NCI-H128 (cell line): ENCODE data around the gene GRIN2D.

Experiments used
- DNase-seq: peaks from one replicate; lab custom pipeline; 2025; ENCODE audit not compliant: unreplicated experiment; lab: John Stamatoyannopoulos, UW

The GRIN2D gene

DNA sequence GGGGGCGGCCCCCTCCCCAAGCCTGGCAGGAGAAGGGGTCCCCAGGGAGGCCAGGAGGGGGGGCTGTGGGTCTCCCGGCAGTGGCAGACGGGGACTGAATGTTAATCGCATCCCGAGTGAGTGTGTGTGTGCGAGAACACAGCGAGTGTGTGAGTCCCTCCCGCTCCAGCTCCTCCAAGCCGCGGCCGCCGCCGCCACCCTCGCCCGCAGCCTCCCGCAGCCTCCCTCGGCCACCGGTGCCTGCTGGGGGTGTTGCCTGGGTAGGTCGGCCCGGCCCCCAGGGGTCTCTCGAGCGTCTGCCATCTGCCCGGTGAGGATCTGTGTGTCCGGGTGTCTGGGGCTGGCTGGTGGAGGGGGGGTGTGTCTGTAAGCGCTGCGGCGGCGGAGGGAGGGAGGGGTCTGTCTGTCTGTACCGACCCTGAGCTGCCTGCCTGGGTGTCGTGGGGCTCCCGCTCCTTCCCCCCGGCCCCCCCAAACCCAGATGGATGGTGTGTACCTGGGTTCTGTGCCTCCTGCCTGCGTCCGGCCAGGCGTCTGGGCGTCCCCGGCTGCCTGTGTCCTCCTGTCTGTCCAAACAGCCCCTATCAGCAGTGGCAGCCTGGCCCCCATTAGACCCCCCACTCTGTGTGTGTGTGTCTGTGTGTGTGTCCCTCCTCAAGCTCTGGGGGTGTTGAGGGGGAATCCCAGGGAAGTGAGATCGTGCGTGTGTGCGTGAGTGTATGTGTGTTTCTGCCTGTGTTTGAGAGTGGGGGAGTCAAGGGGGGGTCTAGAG is at the start of gene GRIN2D:
GRIN2D (plus strand) TSS at position 110 of the 772 bp plus-strand sequence. CDS start 4,725 bp downstream, outside the sequence.
- DNase-seq: no peak

DNA sequence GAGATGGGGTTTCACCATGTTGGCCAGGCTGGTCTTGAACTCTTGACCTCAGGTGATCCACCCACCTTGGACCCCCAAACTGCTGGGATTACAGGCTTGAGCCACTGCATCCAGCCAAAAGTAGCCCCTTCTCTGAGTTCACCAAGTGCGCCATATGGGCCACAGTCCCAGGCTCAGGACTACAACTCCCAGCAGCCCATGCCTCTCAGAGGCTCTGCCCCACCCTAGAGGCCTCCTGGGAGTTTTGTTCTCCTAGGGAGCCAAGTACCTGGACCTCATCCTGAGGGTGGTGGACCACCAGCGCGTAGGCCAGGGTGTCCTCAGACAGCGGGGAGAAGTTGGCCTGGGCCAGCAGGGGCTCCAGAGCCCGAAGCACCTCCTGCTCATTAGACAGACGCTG is 48.6 kb upstream of the GRIN2D start:
- DNase-seq: no peak

DNA sequence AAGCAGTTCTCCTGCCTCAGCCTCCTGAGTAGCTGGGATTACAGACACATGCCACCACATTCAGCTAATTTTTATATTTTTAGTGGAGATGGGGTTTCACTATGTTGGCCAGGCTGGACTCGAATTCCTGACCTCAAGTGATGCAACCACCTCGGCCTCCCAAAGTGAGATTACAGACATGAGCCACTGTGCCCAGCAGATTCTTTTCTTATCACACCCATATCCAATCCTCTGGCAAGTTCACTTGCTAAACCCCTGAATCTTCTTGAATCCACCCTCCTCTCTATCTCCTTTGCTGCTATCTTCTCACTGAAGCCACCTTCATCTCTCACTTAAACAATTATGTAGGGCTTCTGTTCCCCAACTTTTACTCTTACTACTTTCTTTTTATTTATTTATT is 47.3 kb upstream of the GRIN2D start:
- DNase-seq: no peak

- DNase-seq: no peak
These were observed 45.4 kb upstream of the GRIN2D start for GRCh38 chr19:48348045-48348444.

DNA sequence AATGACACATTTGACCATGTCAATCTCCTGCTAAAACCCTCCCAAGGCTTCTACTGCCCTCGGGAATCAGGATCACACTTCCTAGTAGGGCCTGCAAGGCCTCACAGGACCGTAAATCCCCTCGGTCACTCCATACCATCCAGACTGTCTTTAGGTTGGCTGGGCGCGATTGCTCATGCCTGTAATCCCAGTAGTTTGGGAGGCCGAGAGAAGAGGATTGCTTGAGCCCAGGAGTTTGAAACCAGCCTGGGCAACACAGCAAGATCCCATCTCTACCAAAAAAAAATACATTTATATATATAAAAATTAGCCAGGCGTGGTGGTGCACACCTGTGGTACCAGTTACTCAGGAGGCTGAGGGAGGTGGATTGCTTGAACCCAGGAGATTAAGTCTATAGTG is 44.7 kb upstream of the GRIN2D start:
- no peak for DNase-seq

- no peak for DNase-seq
These were observed 42.6 kb upstream of the GRIN2D start for GRCh38 chr19:48350856-48351255.

GRCh38 chr19:48351341-48351752 is 42.1 kb upstream of the GRIN2D start:
- no peak for DNase-seq

DNA sequence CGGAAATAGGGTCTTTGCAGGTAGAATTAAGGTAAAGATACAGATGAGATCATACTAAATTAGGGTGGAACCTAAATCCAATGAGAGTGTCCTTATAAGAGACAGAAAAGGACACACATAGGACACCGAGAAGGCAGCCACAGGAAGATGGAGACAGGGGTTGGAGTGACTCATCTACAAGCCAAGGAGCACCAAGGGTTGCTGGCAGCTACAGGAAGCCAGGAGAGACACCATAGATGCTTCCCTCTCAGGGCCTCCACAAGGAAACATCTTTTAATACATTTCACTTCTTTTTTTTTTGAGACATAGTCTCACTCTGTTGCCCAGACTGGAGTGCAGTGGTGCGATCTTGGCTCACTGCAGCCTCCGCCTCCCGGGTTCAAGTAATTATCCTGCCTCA is 39.8 kb upstream of the GRIN2D start:
- DNase-seq: no peak

DNA sequence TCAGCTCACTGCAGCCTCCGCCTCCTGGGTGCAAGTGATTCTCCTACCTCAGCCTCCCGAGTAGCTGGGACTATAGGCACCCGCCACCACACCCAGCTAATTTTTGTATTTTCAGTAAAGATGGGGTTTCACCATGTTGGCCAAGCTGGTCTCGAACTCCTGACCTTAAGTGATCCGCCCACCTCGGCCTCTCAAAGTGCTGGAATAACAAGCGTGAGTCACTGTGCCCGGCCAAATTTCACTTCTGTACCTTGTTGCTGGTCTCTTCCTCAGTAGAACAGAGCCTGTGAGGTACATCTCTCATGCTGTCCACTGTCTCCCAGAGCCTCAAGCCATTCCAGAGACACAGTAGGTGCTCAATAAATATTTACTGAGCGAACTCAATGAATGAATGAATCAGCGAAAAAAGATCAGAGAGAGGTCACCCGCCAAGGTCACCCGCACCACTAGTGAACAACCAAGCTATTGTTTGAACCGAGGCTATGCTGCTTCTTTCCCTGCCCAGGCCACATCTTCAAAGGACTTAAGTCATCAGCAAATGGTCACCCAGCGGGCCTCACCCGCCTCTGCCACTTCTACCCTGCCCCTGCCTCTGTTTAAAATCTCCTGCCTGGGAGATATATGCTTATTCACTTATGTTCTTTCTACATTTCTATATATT is 39.0 kb upstream of the GRIN2D start:
- no peak for DNase-seq

- DNase-seq: no peak
These were observed 38.0 kb upstream of the GRIN2D start for GRCh38 chr19:48355365-48355954.

DNA sequence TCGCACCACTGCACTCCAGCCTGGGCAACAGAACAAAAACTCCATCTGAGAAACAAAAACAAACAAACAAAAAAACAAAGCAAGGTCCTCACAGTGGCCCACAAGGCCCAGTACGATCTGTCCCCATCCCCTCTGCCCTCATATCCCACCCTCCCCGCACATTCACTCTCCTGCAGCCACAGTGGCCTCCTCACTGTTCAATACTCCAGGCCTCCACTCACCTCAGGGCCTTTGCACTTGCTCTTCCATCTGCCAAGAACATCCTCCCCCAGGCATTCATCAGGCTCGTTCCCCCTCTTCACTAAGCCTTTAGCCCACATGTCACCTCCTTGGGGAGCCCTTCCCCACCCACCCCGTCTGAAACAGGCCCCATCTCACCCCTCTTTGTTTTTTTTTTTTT is 34.3 kb upstream of the GRIN2D start:
- DNase-seq: no peak

DNA sequence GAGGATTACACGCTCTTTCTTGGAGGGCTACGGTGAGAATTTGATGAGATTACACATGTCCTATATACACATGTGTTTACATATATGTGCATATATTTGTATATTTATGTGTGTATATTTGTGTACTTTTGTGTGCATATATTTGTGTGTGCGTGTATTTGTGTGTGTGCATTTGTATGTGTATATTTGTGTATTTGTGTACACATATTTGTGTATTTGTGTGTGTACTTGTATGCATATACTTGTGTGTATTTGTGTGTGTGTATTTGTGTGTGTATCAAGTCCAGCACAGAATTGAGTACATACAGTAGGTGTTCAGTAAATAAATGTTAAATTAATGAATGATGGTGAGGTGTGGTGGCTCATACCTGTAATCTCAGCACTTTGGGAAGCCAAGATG is 31.6 kb upstream of the GRIN2D start:
- no peak for DNase-seq

DNA sequence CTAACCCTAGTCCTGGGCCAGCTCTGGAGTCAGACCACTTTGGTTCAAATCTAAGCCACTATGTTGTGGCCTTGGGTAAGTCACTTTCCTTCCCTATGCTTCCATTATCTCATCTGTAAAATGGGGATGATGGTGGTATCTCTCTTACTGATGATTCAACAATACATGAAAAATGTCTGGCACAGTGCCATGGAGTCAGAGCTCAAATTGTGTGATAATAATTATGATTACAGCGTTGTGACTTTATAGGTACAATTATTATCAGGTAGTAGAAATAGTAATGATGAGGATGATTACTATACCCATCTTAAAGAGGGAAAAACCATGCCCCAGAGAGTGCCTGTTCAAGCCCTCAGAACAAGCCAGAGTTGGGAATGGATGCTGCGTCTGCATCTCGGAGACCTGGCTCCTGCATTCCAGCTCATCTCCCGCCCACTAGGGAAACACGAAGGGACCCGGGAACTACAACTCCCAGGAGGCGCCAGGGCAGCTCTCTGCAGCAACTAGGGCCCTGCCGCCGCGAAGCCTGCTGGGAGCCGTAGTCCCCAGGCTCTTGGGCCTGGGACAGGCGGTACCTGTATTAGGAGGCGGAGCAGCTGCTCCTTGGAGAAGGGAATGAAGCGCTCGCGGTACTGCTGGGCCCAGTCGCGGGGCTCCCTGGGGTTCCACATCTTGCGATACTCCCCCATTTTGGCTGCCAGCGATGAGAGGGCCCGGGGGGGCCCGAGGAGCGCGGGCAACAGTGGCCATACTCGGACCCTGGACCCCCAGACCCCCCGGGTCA is 30.6 kb upstream of the GRIN2D start:
- DNase-seq: peak; percentile 91

DNA sequence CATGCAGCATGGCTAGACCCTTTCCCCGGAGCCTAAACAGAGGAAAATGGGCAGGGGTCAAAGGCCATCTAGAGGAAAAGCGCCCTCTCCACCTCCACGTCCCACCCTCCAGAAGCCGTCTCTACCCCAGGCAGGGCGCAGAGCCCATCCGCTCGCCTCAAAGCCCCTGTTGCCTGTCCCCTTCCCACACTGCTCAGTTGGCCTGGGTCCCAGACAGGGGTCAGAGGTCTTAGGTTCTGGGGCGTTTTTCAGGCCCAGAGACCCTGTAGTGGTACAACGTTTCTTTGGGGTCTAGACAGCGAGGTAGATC is 30.0 kb upstream of the GRIN2D start:
- DNase-seq: no peak

DNA sequence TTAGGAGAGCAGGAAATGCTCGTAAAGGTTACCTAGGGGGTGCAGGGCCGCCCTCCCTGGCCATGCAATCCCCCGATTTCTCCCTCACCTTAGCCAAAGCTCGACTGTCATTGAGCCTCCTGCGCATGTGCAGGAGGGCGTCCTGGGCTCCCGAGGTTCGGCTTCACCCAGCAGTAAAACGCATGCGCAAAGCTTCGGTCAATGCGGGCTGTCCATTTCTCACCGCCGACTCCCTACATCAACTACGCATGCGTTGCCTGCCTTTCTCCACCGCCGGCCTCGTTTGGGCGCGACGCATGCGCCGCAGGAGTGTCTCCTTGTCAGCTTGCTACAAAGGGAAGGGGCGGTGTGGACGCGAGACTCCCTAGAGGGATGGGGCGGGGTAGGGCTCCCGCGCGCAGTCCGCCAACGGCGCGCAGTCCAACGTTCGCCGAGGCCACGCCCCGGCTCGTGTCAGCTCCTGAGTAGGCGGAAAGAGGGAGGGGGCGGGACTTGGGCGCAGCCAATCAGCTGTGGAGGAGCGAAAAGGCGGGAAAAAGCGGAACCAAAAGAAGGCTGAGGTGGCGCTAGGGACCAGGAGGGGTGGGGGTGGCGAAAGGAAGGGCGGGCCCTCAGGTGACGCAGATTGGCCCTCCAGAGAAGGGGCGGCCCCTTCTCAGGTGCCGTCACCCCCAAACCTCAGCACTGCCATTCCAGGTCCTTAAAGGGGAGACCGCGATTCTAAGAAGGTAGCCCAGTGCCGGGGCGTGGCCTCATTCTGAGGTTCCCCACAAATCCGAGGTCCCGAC is 29.5 kb upstream of the GRIN2D start, which contains the start of the genes SYNGR4 and TMEM143:
SYNGR4 (plus strand) TSS at position 558 of the 788 bp plus-strand sequence. CDS start 1,476 bp downstream, outside the sequence.
TMEM143 (minus strand) TSS at position 131 of the 788 bp plus-strand sequence; CDS start at position 111, 20 bp downstream.
- peak; percentile 99 for DNase-seq

GRCh38 chr19:48364598-48365348 is 28.7 kb upstream of the GRIN2D start:
- no peak for DNase-seq

DNA sequence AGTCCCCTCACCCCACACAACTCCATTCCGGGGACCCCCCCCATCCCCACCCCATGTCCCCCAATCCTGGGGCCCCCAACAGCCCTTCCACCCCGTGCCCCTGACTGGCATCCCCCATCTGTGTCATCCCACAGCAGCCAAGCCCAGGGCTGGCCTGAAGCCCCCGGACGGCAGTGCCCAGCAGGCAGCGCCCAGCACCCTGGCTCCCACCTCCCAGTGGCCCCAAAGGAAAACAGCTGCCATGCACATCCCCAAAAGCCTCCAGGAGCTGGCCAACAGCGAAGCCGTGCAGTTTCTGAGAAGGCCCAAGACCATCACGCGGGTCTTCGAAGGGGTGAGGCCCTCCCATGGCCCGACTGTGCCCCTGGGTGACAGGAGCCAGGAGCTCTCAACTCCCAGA is 27.9 kb upstream of the GRIN2D start:
- no peak for DNase-seq

- DNase-seq: no peak
These were observed 25.6 kb upstream of the GRIN2D start for GRCh38 chr19:48367855-48368254.

GRCh38 chr19:48368936-48369335 is 24.5 kb upstream of the GRIN2D start:
- DNase-seq: no peak

GRCh38 chr19:48370955-48371354 is 22.5 kb upstream of the GRIN2D start:
- DNase-seq: no peak
